Erythroblast (primary cell): ENCODE results near the gene LCORL.

Source experiments
- GATA1 ChIP-seq: IDR thresholded peaks from 2 replicates; pipeline ENCODE4 v1.6.1; 2011; ENCODE audit warnings: low read depth, mild to moderate bottlenecking, control low read depth, low read length, moderate library complexity
- POLR2A ChIP-seq: IDR thresholded peaks from 2 replicates; pipeline ENCODE4 v1.6.1; 2011; ENCODE audit warnings: mild to moderate bottlenecking, low read length

DNA sequence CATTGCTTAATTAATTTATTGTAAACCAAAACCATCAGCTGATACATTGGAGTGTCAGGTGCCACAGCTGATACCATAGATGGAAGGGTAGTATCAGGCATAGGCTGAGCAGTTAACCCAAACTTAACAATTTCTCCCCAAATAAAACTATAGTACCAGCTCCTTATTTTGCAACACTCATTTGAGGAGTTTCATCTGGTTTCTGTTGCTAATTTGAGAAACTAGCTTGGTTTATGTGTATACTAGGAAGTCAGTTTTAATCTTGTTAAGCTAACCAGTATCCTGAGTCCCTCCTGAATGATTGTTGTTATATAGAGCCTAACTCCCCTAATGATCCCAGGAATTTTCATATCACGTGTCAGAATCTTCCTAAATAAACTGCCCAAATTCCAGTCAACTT lies 223.7 kb downstream of the LCORL start:
- TF ChIP-seq POLR2A (no peak), GATA1 (no peak)
